CD14-positive monocyte (primary cell): ENCODE data around the gene NOP53. TPM values are rescaled to one million over a fixed set of nuclear protein-coding genes. Genes with fewer than 3 reads are reported as not detected.

Experiments
- DNase-seq, 3 donors: peaks; one replicate each; pipeline ENCODE4 v3.0.0-alpha.2; 2011 to 2022
- H2AFZ ChIP-seq: 2 replicates; pipeline ENCODE4 v1.6.0; 2012; ENCODE audit warnings: mild to moderate bottlenecking, low read depth, low read length, inconsistent platforms; ENCODE audit not compliant: insufficient read depth, poor library complexity, severe bottlenecking
- H3K27ac ChIP-seq, 2 donors: 1 replicate in 1 of 2; 2 replicates in 1 of 2; pipeline ENCODE4 v1.5.1; 2012 to 2013; ENCODE audit warnings: low read length in 2 of 2, control low read depth in 1 of 2, inconsistent platforms in 1 of 2, low read depth in 1 of 2, mild to moderate bottlenecking in 1 of 2
- H3K27me3 ChIP-seq, 2 donors: one replicate each; pipeline versions ENCODE4 v1.6.0 to v1.6.1; 2011 to 2013; ENCODE audit warnings: low read length in 2 of 2; ENCODE audit not compliant: control insufficient read depth in 2 of 2, insufficient read depth in 2 of 2
- H3K36me3 ChIP-seq, 2 donors: replicated peaks in 1 of 2; 1 replicate in 1 of 2; 2 replicates in 1 of 2; pipeline versions ENCODE4 v1.5.1 to v1.6.1; 2012 to 2013; ENCODE audit warnings: low read length in 2 of 2, control low read depth in 1 of 2, inconsistent platforms in 1 of 2, mild to moderate bottlenecking in 1 of 2; ENCODE audit not compliant: insufficient read depth in 2 of 2, control insufficient read depth in 1 of 2
- H3K4me1 ChIP-seq, 2 donors: 1 replicate in 1 of 2; 2 replicates in 1 of 2; pipeline versions ENCODE4 v1.5.1 to v1.6.1; 2012 to 2013; ENCODE audit warnings: low read length in 2 of 2, control low read depth in 1 of 2, inconsistent platforms in 1 of 2, mild to moderate bottlenecking in 1 of 2, moderate library complexity in 1 of 2; ENCODE audit not compliant: insufficient read depth in 2 of 2, control insufficient read depth in 1 of 2
- H3K4me2 ChIP-seq: replicated peaks from 2 replicates; pipeline ENCODE3; 2012; ENCODE audit warnings: low read length, moderate library complexity, mild to moderate bottlenecking; ENCODE audit not compliant: poor library complexity, severe bottlenecking; ENCODE audit errors: extremely low read depth
- H3K4me3 ChIP-seq, 3 experiments: fragments of 200-600 bp in 1 of 3; sonication (generic) in 1 of 3; replicated peaks in 1 of 3; 1 replicate in 2 of 3; 2 replicates in 1 of 3; pipeline ENCODE4 v1.5.1; 2011 to 2013; ENCODE audit warnings: low read length in 3 of 3, mild to moderate bottlenecking in 3 of 3, control low read depth in 2 of 3, low read depth in 2 of 3, inconsistent platforms in 1 of 3, moderate library complexity in 1 of 3
- H3K79me2 ChIP-seq: 2 replicates; pipeline ENCODE4 v1.6.0; 2012; ENCODE audit warnings: mild to moderate bottlenecking, control low read depth, inconsistent platforms, low read length, moderate library complexity; ENCODE audit not compliant: insufficient read depth
- H3K9ac ChIP-seq: 2 replicates; pipeline ENCODE4 v1.6.0; 2017; ENCODE audit warnings: low read length, mild to moderate bottlenecking; ENCODE audit not compliant: insufficient read depth, poor library complexity, severe bottlenecking
- H3K9me3 ChIP-seq, 2 donors: replicated peaks in 1 of 2; 1 replicate in 1 of 2; 2 replicates in 1 of 2; pipeline versions ENCODE4 v1.5.1 to v1.6.1; 2012 to 2013; ENCODE audit warnings: low read length in 2 of 2, control low read depth in 1 of 2; ENCODE audit not compliant: control insufficient read depth in 1 of 2, insufficient read depth in 1 of 2
- H4K20me1 ChIP-seq: 2 replicates; pipeline ENCODE4 v1.6.0; 2012; ENCODE audit warnings: mild to moderate bottlenecking, low read length, control low read depth, moderate library complexity; ENCODE audit not compliant: insufficient read depth
- H3K27ac Mint-ChIP-seq, 7 donors: one replicate each; pipeline ENCODE4 v1.8.0; 2020; ENCODE audit warnings: mild to moderate bottlenecking in 7 of 7, mixed read lengths in 7 of 7, moderate library complexity in 6 of 7, inconsistent platforms in 2 of 7
- H3K27me3 Mint-ChIP-seq, 3 donors: one replicate each; pipeline ENCODE4 v1.8.0; 2021 to 2022; ENCODE audit warnings: low read depth in 3 of 3, mild to moderate bottlenecking in 3 of 3, mixed read lengths in 3 of 3, moderate library complexity in 3 of 3, inconsistent platforms in 1 of 3
- H3K36me3 Mint-ChIP-seq, 2 donors: one replicate each; pipeline ENCODE4 v1.8.0; 2020; ENCODE audit warnings: mixed read lengths in 2 of 2, inconsistent platforms in 1 of 2, mild to moderate bottlenecking in 1 of 2
- H3K4me1 Mint-ChIP-seq: one replicate; pipeline ENCODE4 v1.8.0; 2020; ENCODE audit warnings: mild to moderate bottlenecking, mixed read lengths
- H3K4me3 Mint-ChIP-seq, 2 donors: one replicate each; pipeline ENCODE4 v1.8.0; 2020; ENCODE audit warnings: mild to moderate bottlenecking in 2 of 2, mixed read lengths in 2 of 2, moderate library complexity in 1 of 2
- H3K9me3 Mint-ChIP-seq, 7 donors: one replicate each; pipeline ENCODE4 v1.8.0; 2020 to 2022; ENCODE audit warnings: mixed read lengths in 7 of 7, mild to moderate bottlenecking in 6 of 7, moderate library complexity in 6 of 7, inconsistent platforms in 2 of 7
- WGBS: methylation state at CpG from one replicate; pipeline ENCODE4 v1.1.5; 2013; ENCODE audit warnings: missing lambda C conversion rate; ENCODE audit not compliant: insufficient coverage; 5-methylcytosine and 5-hydroxymethylcytosine counted together
- intact Hi-C, 2 donors: fragments of 100-400 bp; cut with micrococcal nuclease; formaldehyde crosslinking; loops; one replicate each; pipeline versions ENCODE4 v1.15.0 to v1.15.1; 2023
- polyA plus RNA-seq, 3 donors: library from polyadenylated mRNA; depleted of rRNA in 1 of 3; unstranded in 2 of 3; stranded (reverse) in 1 of 3; fragments of 300-500 nt in 2 of 3; fragments of >200 nt in 1 of 3; fragmentation: Illumina TruSeq in 2 of 3; gene quantifications; 1 replicate in 2 of 3; 2 replicates in 1 of 3; pipeline ENCODE4 v1.2.3, GENCODE V29; 2012 to 2021
- TF ChIP-seq, protein P1 (sequence below): fragments of 200-600 bp; IDR thresholded peaks from one replicate; pipeline ENCODE4 v1.8.0; 2022; ENCODE audit warnings: antibody characterized with exemption, mild to moderate bottlenecking

The NOP53 gene
- polyA plus RNA-seq, 3 donors = 47.5 to 193 (median 70.4) TPM

DNA sequence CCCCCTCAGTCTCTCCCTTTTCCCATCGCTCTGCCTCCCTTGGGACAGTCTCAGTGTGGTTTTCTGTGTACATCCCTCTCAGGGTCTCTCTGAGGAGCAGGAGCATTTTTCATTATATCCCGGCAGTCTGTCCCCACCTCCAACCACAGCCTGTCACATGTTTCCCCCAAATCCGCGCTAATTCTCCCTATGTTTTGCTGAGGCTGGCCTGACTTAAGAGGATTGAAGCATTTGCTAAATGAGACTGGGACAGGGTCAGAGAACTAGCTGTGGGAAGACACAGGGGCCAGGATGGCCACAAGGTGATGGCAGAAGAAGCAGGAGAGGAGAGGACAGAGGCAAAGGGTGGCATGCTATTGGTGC, 53.5 kb downstream of the NOP53 start:
- Histone ChIP-seq H3K27ac (no peak overlapping the region), H3K9ac (no peak overlapping the region), H3K4me2 (no peak overlapping the region), H3K36me3 (no peaks in the 10 kb centered on the region), H3K4me1 (no peaks in the 10 kb centered on the region), H3K79me2 (no peaks in the 10 kb centered on the region), H4K20me1 (no peaks in the 10 kb centered on the region), H3K27me3 (no peaks in the 10 kb centered on the region), H3K9me3 (peaks cover 0 to 15% of the 10 kb centered on the region in 2 donors), H2AFZ (no peak overlapping the region), H3K4me3 (no peak overlapping the region)
- peaks cover 3 to 16% (median 9%) of the 10 kb centered on the region in 7 donors for H3K9me3 Mint-ChIP-seq
- peaks cover 6 to 11% (median 9%) of the 10 kb centered on the region in 3 donors for H3K27me3 Mint-ChIP-seq
- intact Hi-C loops = no loop called here
- H3K4me3 Mint-ChIP-seq = no peak overlapping the region
- no peaks in the 10 kb centered on the region for H3K36me3 Mint-ChIP-seq
- TF ChIP-seq, protein P1, sequence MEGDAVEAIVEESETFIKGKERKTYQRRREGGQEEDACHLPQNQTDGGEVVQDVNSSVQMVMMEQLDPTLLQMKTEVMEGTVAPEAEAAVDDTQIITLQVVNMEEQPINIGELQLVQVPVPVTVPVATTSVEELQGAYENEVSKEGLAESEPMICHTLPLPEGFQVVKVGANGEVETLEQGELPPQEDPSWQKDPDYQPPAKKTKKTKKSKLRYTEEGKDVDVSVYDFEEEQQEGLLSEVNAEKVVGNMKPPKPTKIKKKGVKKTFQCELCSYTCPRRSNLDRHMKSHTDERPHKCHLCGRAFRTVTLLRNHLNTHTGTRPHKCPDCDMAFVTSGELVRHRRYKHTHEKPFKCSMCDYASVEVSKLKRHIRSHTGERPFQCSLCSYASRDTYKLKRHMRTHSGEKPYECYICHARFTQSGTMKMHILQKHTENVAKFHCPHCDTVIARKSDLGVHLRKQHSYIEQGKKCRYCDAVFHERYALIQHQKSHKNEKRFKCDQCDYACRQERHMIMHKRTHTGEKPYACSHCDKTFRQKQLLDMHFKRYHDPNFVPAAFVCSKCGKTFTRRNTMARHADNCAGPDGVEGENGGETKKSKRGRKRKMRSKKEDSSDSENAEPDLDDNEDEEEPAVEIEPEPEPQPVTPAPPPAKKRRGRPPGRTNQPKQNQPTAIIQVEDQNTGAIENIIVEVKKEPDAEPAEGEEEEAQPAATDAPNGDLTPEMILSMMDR = no peak
- no peak for DNase-seq
- H3K4me1 Mint-ChIP-seq = no peaks in the 10 kb centered on the region
- H3K27ac Mint-ChIP-seq = no peak overlapping the region
- WGBS = 100% methylated on average over 1 of the region's 4 CpGs

DNA sequence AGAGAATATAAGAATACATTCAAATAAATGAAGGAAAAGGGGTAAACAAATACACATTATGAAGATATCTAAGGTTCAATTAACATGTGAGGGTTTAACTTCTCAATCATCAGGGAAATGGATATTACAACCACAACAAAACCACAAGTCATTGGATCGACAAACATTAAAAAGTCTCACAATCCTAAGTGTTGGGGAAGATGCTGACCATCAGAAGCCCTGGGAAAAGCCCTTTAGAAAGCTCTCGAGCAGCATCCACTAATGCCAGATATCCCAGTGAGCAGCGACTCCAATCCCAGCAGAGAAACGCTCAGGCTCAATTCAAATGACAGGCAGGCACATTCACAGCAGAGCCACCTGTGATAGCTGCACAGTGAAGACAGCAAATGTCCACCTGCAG, 55.9 kb downstream of the NOP53 start:
- Histone ChIP-seq H3K9me3 (peaks cover 0 to 15% of the 10 kb centered on the region in 2 donors), H3K27me3 (no peaks in the 10 kb centered on the region), H2AFZ (no peak overlapping the region), H3K27ac (no peak overlapping the region), H3K79me2 (no peaks in the 10 kb centered on the region), H3K4me3 (no peak overlapping the region), H3K9ac (no peak overlapping the region), H4K20me1 (no peaks in the 10 kb centered on the region), H3K4me2 (no peak overlapping the region), H3K4me1 (no peaks in the 10 kb centered on the region), H3K36me3 (no peaks in the 10 kb centered on the region)
- TF ChIP-seq, protein P1 = no peak
- peaks cover 8 to 9% (median 9%) of the 10 kb centered on the region in 3 donors for H3K27me3 Mint-ChIP-seq
- H3K27ac Mint-ChIP-seq = no peak overlapping the region
- no peaks in the 10 kb centered on the region for H3K4me1 Mint-ChIP-seq
- intact Hi-C loops = no loop called here
- peaks cover 3 to 16% (median 9%) of the 10 kb centered on the region in 7 donors for H3K9me3 Mint-ChIP-seq
- H3K4me3 Mint-ChIP-seq = no peak overlapping the region
- no peaks in the 10 kb centered on the region for H3K36me3 Mint-ChIP-seq
- DNase-seq = no peak
- 100% methylated on average over 2 of the region's 4 CpGs for WGBS
